ENCODE measurements around the gene HDAC4. TPM values are rescaled to one million over a fixed set of nuclear protein-coding genes. Genes with fewer than 3 reads are reported as not detected.

Gene HDAC4
- total and polyA plus RNA-seq, 9 of the 15 experiments (the other 6 are each of a cell fraction or from before 2014, with no cell fraction given) = 0.11 to 20.2 (median 4.0) TPM

- intact Hi-C loops (cut with micrococcal nuclease) = no loop called here
- TF ChIP-seq CBX5 (IDR thresholded peaks at IDR 0.05; ENCODE audit: borderline replicate concordance, low read depth) (no peak), ZNF57 (CRISPR knock-in tag; IDR thresholded peaks at IDR 0.05) (no peak), TCFL5 (CRISPR knock-in tag; conservative IDR thresholded peaks at IDR 0.05) (no peak), MBD2 (IDR thresholded peaks at IDR 0.05; ENCODE audit: borderline replicate concordance, low read depth) (no peak), NR4A1 (CRISPR knock-in tag; IDR thresholded peaks at IDR 0.05) (no peak), NR4A1 (tag; IDR thresholded peaks at IDR 0.05) (no peak), PRMT5 (CRISPR knock-in tag; IDR thresholded peaks at IDR 0.05) (no peak), MED1 (CRISPR knock-in tag; IDR thresholded peaks at IDR 0.05; ENCODE audit: borderline replicate concordance) (no peak)
- no peaks in the 10 kb centered on the region for H3K27me3 ChIP-seq (ENCODE audit: control insufficient read depth in 2 of 2, insufficient read depth in 2 of 2, low read length in 2 of 2)
- FAIRE-seq = peak; percentile 60
- peak overlapping the region; percentile 60 for H3K4me2 ChIP-seq (ENCODE audit: insufficient read depth, low read length)
- H3K9ac ChIP-seq (ENCODE audit: insufficient read depth in 1 of 2, low read depth in 2 of 2, low read length in 2 of 2) = peak overlapping the region; percentile 36 to 68; a peak in 2 of 4 replicates
- H3K9me1 ChIP-seq (ENCODE audit: control insufficient read depth, insufficient read depth, low read length) = no peaks in the 10 kb centered on the region
- ChIA-PET CTCF (ENCODE audit: low intra/inter-chr PET ratio) (no interaction called here), POLR2A (interaction anchor here (0.6 to 0.8 kb wide), 3 partner anchors 9 to 14 kb away, joined by 3 read pairs; no protein-coding TSS in a partner anchor)
- H2AFZ ChIP-seq (ENCODE audit: low read depth, low read length) = no peak overlapping the region
- no TSS peak for BruUV-seq (replicated peaks)
- peak; percentile 75 for ATAC-seq
- in situ Hi-C loops (cut with MboI) = no loop called here
- H3K4me1 ChIP-seq (replicated peaks in 1 of 2; ENCODE audit: control insufficient read depth in 2 of 2, insufficient read depth in 2 of 2, low read length in 2 of 2) = peaks cover 57 to 58% of the 10 kb centered on the region in 2 experiments
- no peaks in the 10 kb centered on the region for H3K9me3 ChIP-seq (replicated peaks; ENCODE audit: control insufficient read depth, insufficient read depth, low read depth, low read length)
- 13% methylated on average over 6 of the region's 7 CpGs for WGBS (ENCODE audit: insufficient coverage, low coverage, missing lambda C conversion rate)
- peak in 2 of 4 experiments; percentile 45 to 47 for DNase-seq (ENCODE audit: extremely low read depth in 1 of 4, low spot score in 3 of 4)
- H3K27ac ChIP-seq (ENCODE audit: extremely low read depth, low read depth, low read length) = peak overlapping the region; percentile 62; the same call in 2 of the 3 replicates
- no peaks in the 10 kb centered on the region for H4K20me1 ChIP-seq (replicated peaks; ENCODE audit: control insufficient read depth, insufficient read depth, low read length)
- no peaks in the 10 kb centered on the region for H3K36me3 ChIP-seq (ENCODE audit: control insufficient read depth, insufficient read depth, low read length)
- H3K4me3 ChIP-seq = no peak overlapping the region
- H3K79me2 ChIP-seq (ENCODE audit: control insufficient read depth, insufficient read depth, low read length) = peaks cover 76% of the 10 kb centered on the region
Measured at GRCh38 chr2:239288951-239289511, 111.8 kb downstream of the HDAC4 start.
